ENCODE measurements around the gene OBP2B.
"Not testable (repeated sequence)": the region's sequence is repeated elsewhere in the genome, so short reads cannot be mapped to it uniquely, and the experiment has no call there.

Gene OBP2B

DNA sequence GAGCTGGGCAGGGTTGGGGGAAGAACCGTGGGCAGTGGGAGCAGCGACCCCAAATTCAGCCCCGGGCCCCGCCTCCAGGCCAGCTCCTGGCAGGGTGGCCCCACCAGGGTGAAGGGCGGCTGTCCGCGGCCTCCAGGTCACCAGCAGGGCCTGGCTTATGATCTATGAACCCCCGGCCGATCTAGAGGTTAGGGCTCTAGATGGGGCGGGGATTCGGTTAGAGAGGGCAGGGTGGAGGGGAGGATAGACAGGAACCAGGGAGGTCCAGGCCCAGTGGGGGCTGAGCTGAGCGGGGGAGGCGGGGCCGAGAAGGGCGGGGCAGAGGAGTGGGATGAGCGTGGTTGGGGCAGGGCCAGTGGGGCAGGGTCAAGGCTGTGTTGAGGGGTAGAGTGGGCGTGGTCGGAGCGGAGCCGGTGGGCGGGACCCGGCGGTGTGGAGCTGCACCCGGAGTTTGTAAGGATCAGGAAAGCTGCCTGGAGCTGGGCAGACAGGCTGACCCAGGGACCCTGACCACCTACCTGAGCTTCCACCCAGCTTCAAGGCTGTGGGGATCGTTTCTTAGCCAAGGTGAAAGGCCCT, 29.3 kb upstream of the OBP2B start:
- peak; percentile 4 to 10 for DNase-seq (ENCODE audit: low read depth in 2 of 2)

DNA sequence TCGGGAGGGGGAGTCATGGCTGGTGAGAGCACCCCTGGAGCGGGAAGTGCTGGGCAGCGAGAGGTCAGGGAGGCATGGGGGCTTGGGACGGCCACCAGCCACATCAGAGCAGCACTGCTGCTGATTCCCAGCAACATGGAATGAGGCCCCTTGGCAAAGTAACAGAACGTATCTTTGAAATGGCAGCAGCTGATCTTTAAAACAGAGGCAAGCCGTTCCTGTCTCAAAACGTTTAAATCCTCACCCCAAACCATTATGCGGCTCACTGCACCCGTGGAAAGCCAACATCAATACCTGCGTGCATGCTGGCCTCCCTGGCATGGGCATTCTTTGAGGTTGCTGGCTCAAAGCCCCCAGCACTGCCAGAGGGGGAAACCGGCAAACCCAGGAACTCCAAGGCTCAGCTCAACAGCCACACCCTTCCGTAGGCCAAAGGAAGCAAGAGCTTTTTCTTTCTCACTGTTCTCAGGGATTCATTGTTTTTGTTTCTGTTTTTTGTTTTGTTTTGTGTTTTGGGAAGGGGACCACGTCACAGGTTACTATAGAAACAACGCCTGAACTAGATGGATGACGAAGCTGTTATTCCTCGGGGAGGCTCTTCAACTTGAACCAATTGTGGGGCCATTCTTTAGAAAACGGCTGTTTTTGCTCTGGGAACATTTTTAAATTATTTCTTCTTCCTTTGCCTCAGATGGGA, 28.1 kb upstream of the OBP2B start:
- DNase-seq (ENCODE audit: low read depth in 2 of 2) = no peak

DNA sequence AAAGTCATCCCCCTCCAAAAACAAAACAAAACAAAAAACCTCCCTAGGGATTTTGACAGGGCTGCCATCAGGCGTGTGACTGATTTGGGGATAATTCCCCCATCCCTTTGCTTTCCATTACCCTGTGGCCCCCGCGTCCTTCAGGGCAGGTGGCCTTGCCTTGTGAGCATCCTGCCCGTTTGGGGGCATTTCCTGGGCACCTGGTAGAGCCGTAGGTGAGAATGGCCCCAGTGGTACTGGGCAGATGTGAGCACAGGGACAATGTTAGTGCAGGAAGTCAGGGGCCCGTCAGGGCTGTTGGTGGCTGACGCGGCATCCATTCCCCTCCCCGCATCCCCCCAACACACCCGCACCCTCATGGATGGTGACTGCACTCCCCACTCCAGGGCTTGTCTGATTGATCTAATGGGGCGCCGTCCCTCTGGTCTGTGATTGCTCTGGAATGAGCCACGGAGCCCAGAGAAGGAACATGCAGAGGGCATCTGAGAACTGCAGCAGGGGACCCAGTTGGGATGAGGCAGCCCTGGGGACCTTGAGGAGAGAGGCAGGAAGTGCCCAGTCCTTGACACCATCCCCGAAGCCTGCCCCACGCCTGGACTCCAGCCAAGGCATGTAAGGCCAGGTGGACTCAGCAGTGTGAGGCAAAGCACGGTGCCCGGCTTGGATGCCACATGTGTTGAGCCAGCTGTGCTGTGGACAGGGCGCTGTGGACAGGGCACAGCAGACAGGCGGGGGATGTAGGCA, 27.4 kb upstream of the OBP2B start:
- DNase-seq (ENCODE audit: low read depth in 2 of 2) = not testable (repeated sequence)

DNA sequence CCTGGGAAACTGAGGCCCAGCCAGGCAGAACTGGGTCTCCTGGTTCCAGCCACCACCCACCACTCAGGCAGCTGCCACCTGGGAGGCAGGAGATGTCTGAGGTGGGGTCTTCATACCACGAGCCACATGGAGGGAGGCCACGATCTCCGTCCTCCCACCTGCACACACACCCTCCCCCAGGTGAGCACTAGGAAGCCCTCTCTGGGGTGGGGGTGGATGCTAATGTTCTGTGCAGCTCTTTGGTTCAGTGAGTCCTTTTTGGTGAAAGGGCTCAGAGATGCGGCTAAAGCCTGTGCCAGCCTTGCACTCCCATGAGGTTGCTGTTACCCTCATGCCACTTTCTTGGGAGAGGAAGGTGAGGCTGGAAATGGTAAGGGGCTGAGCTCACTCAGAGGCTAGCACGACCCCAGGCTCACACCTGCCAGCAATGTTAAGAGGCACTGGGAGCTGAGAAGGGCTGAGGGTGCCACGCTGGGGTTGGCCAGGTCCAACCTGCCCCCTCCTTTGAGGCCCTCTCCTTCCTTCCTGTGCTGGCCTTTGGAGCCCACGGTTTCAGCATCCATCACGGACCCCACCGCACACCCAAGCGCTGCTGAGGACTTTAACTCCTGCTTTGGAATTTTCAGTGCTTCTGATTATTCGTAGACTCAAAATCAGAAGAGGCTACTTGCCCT, 26.6 kb upstream of the OBP2B start:
- no peak for DNase-seq (ENCODE audit: low read depth in 2 of 2)

DNA sequence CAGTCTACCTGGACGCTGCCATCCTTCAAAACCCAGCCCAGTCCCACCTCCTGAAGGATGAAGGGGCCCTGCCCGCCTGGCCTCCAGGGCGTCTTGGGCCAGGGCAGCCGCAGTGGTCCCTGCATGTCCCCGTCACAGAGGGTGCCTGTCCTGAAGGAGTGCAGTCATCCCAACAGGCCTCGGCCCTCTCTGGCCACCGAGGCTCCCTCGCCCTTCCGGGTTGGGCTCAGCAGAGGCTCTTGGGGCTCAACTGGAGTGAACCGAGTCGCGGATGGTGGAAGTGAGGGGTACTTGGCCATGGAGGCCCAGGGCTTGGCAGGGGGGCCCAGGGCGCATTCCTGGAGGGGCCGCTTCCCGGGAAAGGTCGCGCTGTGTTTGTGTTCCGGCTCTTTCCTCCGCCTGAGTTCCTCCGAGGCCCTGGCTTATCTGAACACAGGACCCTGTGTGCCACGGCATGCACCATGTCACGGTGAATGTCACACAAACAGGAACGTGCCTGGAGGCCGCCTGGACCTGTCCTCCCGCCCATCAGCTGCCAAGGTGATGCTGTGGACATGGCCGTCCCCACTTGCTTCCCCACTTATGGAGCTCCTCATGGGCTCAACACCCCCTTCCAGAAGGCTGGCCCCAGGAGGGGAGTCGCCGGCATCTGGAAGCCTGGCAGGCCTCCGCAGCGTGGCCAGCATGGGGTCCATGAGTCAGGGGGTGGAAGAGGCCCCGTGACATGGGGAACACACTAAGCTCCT, 25.7 kb upstream of the OBP2B start:
- no peak for DNase-seq (ENCODE audit: low read depth in 2 of 2)

DNA sequence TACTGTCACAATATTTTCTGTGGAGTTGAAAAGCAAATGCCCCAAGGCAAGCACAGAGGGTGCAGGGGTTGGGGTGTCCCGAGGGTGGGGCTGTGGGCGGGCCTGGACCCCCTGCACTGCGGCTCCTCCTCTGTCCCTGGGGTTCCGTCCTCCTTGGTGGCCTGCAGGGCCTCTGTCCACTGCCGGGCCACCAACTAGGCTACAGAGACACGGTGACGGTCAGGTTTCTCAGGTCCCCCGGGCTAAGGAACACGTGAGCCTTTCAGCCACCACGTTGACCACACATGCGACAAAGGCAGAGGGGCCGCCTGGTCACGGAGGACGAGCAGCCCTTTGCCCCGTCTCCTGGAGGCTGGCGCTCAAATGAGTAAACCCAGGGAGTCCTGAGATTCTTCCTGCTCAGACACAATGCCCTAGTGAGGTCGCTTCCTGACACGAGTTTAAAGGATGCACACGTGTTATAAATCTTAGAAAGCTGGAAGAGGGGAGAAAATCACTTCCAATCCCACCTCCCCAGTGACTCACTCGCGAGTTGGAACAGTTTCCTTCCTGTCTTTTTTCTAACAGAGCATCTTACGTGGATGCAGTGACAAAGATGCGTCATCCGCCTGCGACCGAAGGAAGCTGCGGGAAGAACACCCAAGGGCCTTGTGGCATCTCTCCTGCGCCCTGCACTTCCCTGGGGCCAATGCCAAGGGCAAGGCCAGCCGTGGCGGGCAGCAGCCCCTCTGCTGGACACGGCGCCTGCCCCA, 24.8 kb upstream of the OBP2B start:
- DNase-seq (ENCODE audit: low read depth in 2 of 2) = no peak

DNA sequence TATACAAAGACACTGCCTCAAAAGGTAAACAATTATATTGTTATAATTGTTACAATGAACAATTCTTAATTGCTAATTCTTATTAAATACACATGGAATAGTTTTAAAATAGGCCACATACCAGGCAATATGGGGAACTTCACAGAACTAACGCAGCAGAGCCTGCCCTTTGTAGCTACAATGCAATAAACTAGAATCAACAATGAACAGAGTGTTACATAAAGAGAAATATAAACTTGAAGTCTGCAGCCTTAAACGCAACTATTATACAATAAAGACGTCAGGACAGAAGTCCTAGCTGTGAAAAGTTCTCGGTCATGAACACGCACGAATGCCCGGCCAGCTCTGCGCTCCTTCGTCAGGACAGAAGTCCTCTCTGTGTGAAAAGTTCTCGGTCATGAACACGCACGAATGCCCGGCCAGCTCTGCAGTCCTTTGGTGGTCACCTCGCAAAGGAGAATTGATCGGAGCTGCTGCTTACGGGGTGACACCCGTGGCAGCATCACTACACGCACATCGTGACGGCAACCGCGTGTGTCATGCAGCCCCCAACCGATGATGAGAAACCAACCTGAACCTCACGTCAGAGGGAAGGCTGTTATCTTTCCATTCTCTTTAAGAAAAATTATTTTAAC, 23.0 kb upstream of the OBP2B start:
- not testable (repeated sequence) for DNase-seq (ENCODE audit: low read depth in 2 of 2)

DNA sequence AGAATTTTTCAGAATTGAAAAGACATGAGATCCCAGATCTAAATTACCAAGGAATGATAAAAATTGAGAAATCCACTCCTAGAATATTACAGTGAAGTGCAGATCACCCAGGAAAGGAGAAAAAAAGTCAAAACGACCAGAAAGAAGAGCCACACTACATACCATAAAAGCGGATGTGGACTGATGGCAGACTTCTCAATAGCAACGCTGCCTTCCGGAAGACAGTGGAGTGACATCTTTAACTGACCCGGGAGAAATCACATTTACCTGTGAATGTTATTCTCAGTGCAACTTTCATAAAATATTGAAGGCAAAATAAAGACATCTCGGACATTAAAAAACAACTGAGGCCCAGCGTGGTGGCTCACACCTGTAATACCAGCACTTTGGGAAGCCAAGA, 21.5 kb upstream of the OBP2B start:
- DNase-seq (ENCODE audit: low read depth in 2 of 2) = not testable (repeated sequence)

DNA sequence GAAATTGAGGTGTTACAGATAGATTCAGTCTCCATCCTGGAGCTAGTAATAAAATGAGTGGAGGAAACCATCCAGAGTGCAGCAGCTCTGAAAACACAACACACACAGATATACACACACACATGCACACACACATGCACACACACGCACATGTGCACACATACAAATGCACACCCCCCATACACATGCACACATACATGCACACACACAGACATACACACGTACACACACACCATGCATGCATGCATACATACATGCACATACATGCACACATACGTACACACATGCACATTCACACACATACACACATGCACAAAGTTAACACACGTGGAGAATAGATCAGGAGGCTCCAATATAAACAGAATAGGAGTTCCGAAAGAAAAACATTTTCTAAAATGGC, 21.0 kb upstream of the OBP2B start:
- DNase-seq (ENCODE audit: low read depth in 2 of 2) = no peak

DNA sequence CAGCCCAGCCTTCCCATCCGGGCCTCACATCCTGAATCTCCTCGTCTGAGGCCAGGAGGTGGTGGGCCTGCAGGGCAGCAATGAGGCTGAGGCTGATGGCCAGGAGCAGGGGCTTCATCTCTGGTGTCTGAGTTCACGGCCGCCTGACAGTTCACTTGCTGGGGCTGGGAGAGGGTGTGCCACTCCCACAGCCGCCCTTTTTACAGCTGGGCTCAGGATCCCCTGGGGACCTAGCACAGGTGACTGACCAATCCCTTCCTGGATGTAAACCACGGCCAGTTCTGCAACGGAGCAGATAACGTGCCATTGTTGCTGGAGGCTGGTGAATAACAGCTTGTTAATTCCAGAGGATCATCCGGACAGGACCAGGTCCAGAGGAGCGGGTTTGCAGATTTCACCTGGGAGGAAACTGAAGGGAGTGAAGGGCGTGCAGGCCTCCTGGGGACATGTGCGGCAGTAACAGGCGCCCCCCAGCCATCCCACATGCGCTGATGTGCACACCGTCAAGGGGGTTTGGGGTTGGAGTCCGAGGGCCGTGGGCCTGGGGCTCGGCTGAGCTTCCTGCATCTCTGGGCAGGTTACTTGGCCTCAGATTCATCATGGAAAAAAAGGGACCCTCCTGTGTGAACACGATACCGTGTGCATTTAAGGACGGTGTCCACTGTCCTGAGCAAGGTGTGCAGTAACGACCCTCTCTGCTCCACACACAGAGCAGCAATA, 19.6 kb upstream of the OBP2B start:
- DNase-seq (ENCODE audit: low read depth in 2 of 2) = not testable (repeated sequence)

DNA sequence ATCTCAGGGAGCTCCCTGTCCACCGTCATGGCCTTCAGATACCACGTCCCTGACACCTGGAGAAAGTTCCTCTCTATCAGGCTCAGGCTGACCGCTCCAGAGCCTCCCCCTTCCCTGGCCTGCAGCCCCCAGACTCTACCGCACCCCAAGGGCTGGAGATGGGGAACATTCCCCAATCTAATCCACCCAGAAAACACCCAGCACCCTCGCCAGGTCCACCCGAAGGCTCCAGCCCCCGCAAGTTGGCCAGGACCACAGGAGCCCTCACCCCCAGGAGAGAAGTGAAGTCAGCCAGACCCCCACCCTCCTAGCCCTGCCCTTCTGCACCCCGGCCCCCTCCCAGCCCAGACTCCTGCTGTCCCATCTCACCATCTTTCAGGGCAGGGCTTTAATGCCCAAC, 18.9 kb upstream of the OBP2B start:
- not testable (repeated sequence) for DNase-seq (ENCODE audit: low read depth in 2 of 2)

DNA sequence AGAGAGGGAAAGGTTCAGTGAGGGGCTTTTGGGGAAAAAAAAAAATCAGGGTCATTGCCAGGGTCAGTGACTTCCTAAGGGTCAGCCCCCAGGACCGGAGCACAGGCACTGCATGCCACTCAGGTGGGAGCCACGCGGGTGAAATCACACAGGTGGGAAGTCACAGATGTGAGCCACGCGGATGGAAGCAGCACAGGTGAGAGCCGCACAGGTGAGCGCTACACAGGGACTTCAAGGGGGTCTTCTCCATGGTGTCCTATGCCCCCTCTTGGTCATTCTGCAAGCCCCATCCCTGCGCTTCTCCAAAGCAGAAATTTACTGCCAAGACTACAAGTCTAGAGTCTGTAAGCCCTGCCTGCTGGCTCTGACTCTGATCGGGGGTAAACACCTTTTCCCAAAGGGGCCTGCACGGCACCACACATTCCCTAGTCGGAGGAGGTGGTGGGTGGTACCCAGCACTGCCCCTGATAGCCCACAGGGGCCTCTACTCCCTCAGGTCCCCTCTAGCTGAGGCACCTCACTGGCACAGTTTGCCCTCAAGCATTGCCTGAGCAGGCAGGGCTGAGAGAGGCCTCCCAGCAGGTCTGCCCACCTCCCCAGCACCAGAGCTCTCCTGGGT, 18.3 kb upstream of the OBP2B start:
- DNase-seq (ENCODE audit: low read depth in 2 of 2) = no peak

DNA sequence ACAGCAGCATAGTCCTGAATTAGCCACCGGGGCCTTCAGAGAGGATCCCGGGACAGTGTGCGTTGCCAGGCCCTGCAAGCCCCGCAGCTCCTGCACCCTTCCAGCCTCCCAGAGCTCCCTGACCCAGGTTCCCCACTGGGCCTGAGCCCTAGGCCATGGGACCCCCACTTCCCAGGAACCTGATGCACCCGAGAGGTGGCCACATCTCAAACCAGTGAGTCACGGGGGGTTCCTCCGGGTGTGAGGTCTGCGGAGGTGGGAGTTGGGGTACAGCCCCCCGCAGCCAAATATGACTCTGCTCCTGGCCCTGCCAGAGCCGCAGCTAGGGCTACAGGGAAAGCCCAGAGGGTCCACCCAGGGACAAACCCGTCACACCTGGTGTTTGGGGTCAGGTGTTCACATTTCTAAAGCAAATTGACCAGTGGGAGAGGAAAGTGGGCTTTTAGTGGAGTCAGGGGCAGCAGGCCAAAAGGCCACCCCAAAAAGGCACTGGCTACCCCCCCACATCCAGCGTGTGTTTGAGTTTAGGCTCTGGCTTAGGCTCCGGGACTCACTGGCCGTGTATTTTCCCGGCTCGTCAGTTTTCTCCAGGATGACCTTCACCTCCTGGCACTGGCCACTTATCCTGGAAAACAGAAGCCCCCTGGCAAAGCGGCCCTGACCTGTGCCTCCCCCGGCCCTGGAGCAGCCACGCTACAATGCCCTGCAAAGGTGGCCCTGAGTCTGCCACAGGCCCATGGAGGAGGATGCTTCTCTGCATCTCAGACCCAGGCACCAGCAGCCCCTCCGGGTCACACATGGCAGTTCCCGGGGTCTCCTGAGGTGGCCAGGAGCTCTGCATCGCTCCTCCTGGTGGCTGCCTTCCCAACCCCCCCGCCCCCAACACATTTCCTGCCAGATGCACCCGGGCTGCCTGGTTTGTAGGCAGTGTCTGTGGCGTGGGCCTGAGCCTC, 17.4 kb upstream of the OBP2B start:
- DNase-seq (ENCODE audit: low read depth in 2 of 2) = no peak

DNA sequence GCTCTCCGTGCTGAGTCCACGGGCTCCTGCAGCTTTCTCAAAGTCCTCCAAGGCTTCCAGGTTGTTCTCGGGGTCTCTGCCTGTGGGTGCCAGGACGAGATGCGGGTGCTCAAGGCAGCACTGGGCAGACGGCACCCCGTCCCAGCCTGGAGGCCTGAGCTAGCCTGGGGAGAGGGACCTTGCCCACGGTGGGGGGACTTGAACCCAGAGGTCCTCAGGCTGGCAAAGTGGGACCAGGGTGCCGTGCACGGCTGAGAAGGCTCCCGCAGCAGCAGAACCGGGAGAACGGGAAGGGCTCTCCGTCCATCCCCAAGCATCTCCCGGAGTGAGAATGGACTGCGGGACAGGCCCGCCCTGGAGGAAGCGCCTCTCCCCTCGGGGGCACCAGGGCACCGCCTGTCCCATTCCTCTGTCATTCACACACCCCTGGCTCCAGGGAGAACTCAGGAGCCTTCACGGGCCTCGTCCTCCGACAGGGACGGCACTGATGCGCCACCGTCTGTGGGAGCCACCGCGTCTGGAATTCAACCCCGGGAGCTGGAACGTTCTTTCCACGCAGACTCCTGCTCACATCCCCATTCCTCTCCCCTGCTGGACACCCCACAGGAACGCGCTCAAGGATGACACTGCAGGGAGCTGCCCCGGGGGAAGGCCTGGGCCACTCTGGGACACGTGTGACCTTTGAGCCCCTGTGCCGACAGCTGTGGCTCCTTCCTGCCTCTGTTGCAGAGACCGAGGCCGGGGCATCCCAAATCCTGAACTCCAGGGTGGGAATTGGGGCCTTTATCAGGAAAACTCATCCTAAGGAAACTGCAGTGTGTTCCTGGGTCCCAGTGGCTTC, 16.3 kb upstream of the OBP2B start:
- DNase-seq (ENCODE audit: low read depth in 2 of 2) = no peak

DNA sequence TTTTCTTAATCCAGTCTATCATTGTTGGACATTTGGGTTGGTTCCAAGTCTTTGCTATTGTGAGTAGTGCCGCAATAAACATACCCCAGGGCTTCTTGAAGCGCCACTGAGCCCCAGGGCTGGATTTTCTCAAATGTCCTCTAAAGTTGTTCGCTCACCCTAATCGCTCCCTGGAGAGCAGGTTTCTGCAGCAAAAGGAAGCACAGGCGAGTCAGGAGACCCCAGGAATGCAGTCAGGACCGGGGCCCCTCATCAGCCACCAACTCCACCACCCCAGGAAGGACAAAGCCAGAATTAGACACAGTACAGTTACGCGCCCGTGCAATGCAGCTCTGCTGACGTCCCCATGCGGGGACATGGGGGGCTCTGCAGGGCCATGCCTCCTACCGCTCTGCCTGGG, 15.7 kb upstream of the OBP2B start:
- DNase-seq (ENCODE audit: low read depth in 2 of 2) = no peak

DNA sequence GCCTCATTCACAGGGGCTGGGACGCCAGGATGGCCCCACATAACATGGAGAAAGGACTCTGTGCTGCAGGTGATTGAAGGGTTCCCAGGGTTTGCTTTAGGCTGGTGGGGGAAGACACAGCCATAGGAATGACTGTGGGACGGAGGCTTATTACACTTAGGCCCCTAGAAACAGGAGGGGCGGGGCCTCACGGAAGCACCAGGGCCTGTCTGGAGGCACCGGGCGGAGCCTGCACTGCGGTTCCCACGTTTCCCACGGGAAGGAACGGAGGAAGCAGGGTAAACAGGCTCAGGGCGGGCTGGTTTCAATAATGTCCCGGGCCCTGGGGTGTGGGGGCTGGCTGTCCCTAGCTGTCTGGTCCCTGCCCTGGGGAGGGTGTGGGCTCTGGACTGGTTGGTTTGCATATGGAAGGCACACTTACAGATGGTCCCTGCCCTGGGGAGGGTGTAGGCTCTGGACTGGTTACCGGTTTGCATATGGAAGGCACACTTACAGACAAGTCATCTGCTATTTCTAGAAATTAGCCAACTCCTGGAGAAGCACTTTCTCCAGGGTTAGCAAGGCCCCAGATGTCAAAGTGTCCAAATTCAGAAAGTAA, 14.2 kb upstream of the OBP2B start:
- not testable (repeated sequence) for DNase-seq (ENCODE audit: low read depth in 2 of 2)

DNA sequence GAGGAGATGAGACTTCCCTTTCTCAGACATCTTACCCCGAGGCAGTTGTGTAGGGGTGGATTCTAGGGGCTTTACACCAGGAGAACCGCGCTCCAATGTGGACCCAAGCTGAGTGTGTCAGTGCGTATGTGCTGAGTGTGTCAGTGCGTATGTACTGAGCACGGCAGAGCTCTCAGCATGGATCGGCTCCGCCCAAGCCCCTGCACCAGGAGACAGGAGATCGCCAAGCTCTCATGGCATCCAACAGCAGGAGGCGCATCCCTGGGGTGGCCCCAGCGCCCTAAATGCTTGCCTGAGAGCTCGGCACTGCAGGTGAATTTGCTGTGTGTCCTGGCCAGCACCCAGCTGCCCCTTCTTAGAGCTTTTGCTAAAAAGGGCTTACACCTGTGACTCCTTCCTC, 12.9 kb upstream of the OBP2B start:
- DNase-seq (ENCODE audit: low read depth in 2 of 2) = not testable (repeated sequence)
